HTR-8/SVneo (cell line): ENCODE measurements around the gene CERCAM.
"Not testable (repeated sequence)": the region's sequence is repeated elsewhere in the genome, so short reads cannot be mapped to it uniquely, and the experiment has no call there.

ENCODE experiments used
- DNase-seq: peaks from one replicate; pipeline ENCODE4 v3.0.0; 2011; ENCODE audit warnings: low spot score, mixed read lengths; ENCODE audit not compliant: insufficient read length
- FAIRE-seq: peaks from 2 replicates; lab custom pipeline; 2011; peaks lifted over from hg19 to GRCh38; lab: Jason Lieb, UNC

CERCAM gene

GRCh38 chr9:128392302-128393144 lies 28.1 kb upstream of the CERCAM start:
- no peak for FAIRE-seq
- DNase-seq = no peak

DNA sequence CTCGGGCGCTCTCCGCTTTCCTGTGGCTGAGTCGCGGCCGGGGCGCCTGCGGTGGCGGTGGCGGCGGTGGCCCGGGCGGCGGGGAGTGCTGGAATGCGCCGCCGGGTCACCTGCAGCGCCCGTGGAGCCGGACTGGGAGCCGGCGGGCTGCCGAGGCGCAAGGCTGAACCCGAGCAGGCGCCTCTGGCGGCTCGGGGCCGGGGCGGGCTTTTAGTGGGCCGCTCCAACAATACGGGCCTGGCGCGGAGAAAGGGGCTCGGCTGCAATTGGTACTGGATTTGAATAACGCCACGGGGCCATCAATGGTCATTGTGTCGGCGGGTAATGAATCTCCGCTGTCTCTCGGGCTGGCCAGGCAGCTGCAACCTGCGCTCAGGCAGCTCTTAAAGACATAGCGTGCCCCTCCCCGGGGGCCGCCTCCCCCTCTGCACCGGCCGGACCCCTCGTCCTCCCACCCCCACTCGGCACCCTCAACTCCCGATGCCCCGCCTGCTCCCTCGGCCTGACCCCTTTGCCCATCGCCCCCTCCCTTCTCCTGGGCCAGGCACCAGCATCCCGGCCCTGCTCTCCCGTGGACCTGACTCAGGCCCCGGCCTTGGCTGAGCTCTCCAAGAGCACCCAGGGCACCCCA lies 27.4 kb upstream of the CERCAM start:
- FAIRE-seq = no peak
- no peak for DNase-seq

GRCh38 chr9:128393970-128394369 lies 26.7 kb upstream of the CERCAM start:
- DNase-seq = no peak
- no peak for FAIRE-seq

DNA sequence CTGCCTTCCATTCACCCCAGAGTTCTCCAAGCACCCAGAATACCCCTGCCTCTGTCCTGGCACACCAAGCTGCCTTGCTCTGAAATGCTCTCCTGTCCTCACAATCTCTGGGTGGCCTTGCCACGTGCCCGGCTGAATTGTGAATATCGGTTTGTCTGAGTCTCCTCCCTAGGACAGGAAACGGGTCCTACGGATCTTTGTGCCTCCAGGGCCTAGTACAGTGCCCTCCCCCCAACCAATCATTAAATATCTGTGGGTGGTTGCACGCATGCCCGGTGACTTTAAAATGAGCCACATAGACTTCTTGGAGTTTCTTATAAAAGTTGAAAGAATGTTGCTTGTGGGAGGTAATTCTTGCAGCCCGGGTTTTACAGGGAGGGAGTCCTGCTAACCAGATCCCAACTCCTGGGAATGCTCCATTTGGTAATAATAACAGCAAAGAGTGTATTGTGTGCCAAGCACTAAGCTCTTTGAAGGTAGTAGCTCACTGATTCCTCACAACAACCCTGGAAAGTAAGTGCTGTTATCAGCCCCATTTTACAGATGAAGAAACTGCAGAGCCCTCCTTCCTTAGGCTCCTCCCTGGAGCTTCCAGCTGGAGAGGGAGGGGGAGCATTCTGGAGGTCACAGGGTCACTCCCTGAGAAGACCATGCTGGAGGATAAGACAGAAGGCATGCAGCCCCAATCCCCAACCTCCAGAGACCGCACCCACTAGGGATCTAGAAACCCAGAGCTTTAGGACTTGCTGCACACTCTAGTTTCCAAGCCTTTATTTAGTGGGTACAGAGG lies 26.1 kb upstream of the CERCAM start:
- FAIRE-seq (no peak), DNase-seq (no peak)

- FAIRE-seq = no peak
- no peak for DNase-seq
These were observed 23.6 kb upstream of the CERCAM start for GRCh38 chr9:128396970-128397613.

- DNase-seq (no peak), FAIRE-seq (no peak)
These were observed 22.8 kb upstream of the CERCAM start for GRCh38 chr9:128397831-128398230.

DNA sequence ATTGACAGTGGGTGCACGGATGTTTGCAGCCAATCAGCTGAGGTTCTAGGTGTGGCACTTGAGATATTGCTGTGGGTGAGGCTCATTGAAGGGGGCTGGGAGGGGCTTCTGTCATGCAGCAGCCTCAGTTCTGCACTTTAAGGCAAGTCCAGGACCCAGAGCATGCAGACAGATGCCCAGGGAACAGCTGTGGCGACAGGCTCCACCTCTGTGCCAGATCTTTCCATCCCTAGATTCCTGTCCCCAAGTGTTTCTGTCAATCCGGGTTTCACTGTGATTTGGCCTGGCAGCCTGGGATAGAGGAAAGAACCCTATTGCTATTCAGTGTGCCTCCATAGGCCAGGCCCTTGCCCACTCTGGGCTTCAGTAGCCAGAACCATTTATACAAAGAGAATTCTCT lies 20.8 kb upstream of the CERCAM start:
- DNase-seq (no peak), FAIRE-seq (no peak)

DNA sequence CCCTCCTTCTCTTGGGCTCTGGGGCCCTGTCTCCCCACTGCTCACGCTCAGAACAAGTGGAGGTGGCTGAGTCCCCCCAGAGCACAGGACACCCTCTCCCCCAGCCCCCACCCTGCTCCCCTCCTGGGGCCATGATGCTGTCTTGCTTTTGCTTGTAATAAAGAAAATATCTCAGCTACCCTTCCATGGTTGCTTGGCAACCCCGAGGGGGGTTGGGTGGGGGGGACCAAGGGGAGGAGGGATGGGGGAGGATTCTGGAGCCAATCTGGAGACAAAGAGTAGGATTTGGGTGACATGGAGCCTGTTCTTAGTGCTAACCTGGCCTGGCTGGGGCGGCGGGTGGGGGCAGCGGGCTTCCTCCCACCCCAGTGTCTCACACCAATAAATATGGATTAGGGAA lies 16.1 kb upstream of the CERCAM start:
- FAIRE-seq = no peak
- DNase-seq = no peak

- DNase-seq (no peak), FAIRE-seq (no peak)
These were observed 15.4 kb upstream of the CERCAM start for GRCh38 chr9:128405077-128405779.

- no peak for FAIRE-seq
- no peak for DNase-seq
These were observed 14.9 kb upstream of the CERCAM start for GRCh38 chr9:128405780-128406171.

DNA sequence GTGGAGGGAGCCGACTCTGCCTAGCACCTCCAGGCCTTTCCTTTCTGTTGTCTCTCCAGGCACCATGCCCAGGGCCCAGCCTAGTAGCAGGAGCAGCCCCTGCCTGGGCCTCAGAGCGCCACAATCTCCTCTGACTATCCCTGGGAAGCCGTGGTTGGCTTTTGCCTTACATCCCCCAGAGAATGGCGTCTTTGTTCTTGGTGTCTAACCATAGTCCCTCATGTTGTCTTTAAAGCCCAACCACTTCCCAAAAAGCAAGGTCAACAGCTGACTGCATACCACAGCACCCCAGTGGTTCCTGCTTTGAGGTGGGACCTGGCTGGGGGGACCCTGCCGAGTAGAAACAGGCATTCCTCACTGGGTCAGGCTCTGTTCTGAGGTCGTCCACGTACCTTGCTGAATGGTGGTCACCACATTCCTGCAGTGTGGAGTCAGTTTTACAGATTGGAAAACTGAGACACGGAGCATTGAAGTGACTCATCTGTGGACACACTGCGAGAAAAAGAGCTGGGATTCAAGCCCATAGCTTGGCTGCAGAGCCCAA lies 13.7 kb upstream of the CERCAM start:
- FAIRE-seq (no peak), DNase-seq (no peak)

- FAIRE-seq (no peak), DNase-seq (no peak)
These were observed 11.7 kb upstream of the CERCAM start for GRCh38 chr9:128408963-128409431.

DNA sequence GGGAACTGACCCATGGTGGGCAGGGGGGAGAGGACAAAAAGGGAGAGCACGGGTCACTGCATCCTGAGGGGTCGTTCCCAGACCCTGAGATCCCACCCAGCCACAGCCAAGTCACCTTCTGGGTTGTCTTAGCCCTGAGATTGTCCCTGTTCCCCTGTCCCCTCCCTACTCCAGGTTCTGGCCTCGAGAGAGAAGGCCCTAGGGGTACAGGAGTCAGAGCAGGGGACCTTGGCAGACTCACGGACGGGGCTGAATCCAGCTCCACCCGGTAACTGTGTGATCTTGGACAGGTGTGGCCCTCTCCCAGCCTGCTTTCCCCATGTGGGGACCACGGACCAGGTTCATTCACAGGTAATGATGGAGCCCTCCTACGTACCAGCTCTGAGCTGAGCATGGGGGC lies 11.2 kb upstream of the CERCAM start:
- FAIRE-seq (no peak), DNase-seq (no peak)

- FAIRE-seq = no peak
- no peak for DNase-seq
These were observed 10.7 kb upstream of the CERCAM start for GRCh38 chr9:128409978-128410377.

DNA sequence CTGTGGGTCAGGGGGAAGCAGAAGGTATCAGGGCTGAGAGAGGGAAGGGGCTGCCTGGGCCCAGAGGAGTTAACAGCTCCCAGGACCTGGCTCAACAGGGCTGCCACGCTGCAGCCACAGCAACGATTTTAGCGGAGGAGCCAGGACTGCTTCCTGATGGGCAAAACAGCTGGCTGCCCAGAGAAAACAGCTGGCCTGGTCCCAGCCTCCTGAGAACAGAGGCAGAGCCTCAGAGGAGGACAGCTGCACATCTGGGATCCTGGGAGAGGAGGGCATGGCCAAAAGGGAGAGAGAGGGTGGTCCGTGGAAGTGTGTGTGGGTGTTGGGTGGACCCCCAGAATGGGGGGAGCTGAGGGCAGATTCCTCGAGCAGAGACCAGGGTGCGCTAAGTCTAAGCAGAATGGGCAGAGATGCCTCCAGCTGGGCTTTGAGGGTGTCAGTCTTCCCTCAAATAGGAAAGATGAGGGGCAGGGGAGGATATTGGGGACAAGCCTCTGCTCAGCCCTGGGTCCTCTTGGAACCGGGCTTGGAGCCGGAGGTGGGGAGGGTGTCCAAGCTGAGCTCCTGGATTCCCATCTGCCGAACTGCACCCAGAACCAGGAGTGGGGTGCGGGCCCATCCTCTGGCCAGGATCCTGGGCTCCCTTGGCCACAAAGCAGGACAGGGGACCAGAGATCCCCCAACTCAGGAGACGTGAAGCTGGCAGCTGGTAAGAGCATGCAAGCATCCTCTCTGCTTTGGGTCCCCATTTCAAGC lies 9.1 kb upstream of the CERCAM start:
- DNase-seq (no peak), FAIRE-seq (no peak)

DNA sequence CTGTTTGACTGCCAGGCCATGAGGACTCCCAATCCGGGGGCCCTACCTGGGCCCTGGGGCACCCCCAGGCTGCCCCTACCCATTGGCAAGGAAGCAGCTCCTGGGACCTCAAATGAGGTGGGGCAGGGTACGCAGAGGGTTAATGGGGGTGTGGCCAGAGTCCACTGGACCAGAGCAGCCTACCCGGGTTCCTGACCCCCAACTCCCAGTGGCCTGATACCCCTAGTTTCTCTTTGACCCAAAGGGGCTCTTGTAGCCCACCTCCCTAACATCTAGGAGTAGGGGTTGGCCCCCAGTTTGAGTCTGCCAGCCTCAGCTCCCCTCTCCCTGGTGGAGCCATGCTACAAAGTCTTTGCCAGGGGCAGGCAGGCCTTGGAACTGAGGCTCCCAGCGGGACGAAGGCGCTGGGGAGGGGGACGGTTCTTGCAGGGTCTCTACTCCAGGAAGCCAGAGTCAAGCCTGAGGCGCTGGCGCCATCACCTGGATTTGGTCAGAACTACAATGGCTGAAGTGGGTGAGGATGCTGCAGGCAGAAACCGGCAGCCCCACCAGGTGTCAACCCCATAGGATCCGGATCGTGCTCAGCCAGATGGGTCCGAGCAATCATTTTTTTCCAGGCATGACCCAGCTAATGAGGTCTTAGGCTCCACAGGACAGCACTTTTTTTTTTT lies 8.4 kb upstream of the CERCAM start:
- no peak for DNase-seq
- FAIRE-seq = no peak

DNA sequence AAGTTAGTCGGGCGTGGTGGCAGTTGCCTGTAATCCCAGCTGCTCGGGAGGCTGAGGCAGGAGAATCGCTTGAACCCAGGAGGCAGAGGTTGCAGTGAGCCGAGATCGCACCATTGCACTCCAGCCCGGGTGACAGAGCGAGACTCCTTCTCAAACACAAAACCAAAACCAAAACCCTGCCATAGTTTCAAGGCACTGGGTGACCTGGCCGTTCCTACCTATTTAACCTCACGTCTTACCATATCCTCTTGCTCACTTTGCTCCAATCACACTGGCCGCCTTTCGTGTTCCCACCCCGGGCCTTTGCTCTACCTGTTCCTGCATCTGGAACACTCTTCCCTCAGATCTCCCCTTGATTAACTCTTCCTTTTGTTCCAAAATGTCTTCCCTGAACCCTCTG lies 6.9 kb upstream of the CERCAM start:
- not testable (repeated sequence) for FAIRE-seq, DNase-seq

GRCh38 chr9:128414461-128414860 lies 6.2 kb upstream of the CERCAM start:
- no peak for FAIRE-seq
- no peak for DNase-seq
